ENCODE data around the gene UNC13B.

Gene UNC13B

GRCh38 chr9:35190203-35190602, 28.4 kb downstream of the UNC13B start:
- Histone ChIP-seq H3K27ac (ENCODE audit: extremely low read depth, low read depth, low read length) (no peak overlapping the region), H3K4me3 (ENCODE audit: low read depth, low read length) (no peak overlapping the region), H3K9me3 (ENCODE audit: control insufficient read depth, insufficient read depth, low read depth, low read length) (no peaks in the 10 kb centered on the region), H3K4me1 (ENCODE audit: control insufficient read depth, insufficient read depth, low read length) (no peaks in the 10 kb centered on the region), H3K36me3 (ENCODE audit: control insufficient read depth in 2 of 2, insufficient read depth in 1 of 2, low read length in 2 of 2) (no peaks in the 10 kb centered on the region)
- ChIA-PET CTCF (no interaction called here), POLR2A (no interaction called here)
- TF ChIP-seq PRDM6 (tag by site-specific recombination; IDR thresholded peaks at IDR 0.05) (peak; percentile 29; the same call in 1 of the 2 replicates), SP7 (tag by site-specific recombination; IDR thresholded peaks at IDR 0.05) (peak; percentile 66), ZNF114 (tag by site-specific recombination; IDR thresholded peaks at IDR 0.05) (no peak)

- Histone ChIP-seq H3K4me1 (ENCODE audit: control insufficient read depth, insufficient read depth, low read length) (no peaks in the 10 kb centered on the region), H3K36me3 (ENCODE audit: control insufficient read depth in 2 of 2, insufficient read depth in 1 of 2, low read length in 2 of 2) (no peaks in the 10 kb centered on the region), H3K9me3 (ENCODE audit: control insufficient read depth, insufficient read depth, low read depth, low read length) (no peaks in the 10 kb centered on the region), H3K4me3 (ENCODE audit: low read depth, low read length) (no peak overlapping the region), H3K27ac (ENCODE audit: extremely low read depth, low read depth, low read length) (no peak overlapping the region)
- TF ChIP-seq ZFP37 (tag by site-specific recombination; IDR thresholded peaks at IDR 0.05): no peak
- no peak for TF ChIP-seq RBAK (tag by site-specific recombination; IDR thresholded peaks at IDR 0.05)
- no peak for TF ChIP-seq ZNF521 (tag by site-specific recombination; IDR thresholded peaks at IDR 0.05)
- TF ChIP-seq ZNF274 (IDR thresholded peaks at IDR 0.05; ENCODE audit: low read length): no peak
- TF ChIP-seq ZNF274 (tag by site-specific recombination; IDR thresholded peaks at IDR 0.05; ENCODE audit: borderline replicate concordance): no peak
- no peak for TF ChIP-seq ZNF473 (tag by site-specific recombination; IDR thresholded peaks at IDR 0.05)
- no peak for TF ChIP-seq ZNF704 (tag by site-specific recombination; IDR thresholded peaks at IDR 0.05)
- TF ChIP-seq ZNF37A (tag by site-specific recombination; IDR thresholded peaks at IDR 0.05): no peak
- no peak for TF ChIP-seq PRDM10 (tag by site-specific recombination; IDR thresholded peaks at IDR 0.05)
- no peak for TF ChIP-seq ZNF350 (tag by site-specific recombination; IDR thresholded peaks at IDR 0.05)
- no peak for TF ChIP-seq ELK4 (IDR thresholded peaks at IDR 0.05; ENCODE audit: borderline replicate concordance, low read depth, low read length)
- TF ChIP-seq ZNF394 (tag by site-specific recombination; IDR thresholded peaks at IDR 0.05; ENCODE audit: borderline replicate concordance): no peak
- TF ChIP-seq ZNF174 (tag by site-specific recombination; IDR thresholded peaks at IDR 0.05): no peak
- TF ChIP-seq SCRT2 (tag by site-specific recombination; IDR thresholded peaks at IDR 0.05): no peak
- no peak for TF ChIP-seq HOXC10 (CRISPR knock-in tag; IDR thresholded peaks at IDR 0.05)
- no peak for TF ChIP-seq ZNF121 (tag by site-specific recombination; IDR thresholded peaks at IDR 0.05)
- no peak for TF ChIP-seq ZNF530 (tag by site-specific recombination; IDR thresholded peaks at IDR 0.05; ENCODE audit: low read depth)
- TF ChIP-seq MZF1 (tag by site-specific recombination; IDR thresholded peaks at IDR 0.05; ENCODE audit: borderline replicate concordance): no peak
- CTCF ChIA-PET: no interaction called here
- POLR2A ChIA-PET: no interaction called here
Observed at GRCh38 chr9:35191105-35191504, 29.3 kb downstream of the UNC13B start.
